GM21423 (cell line): Measurements from ENCODE around the gene IL1RAPL2.
"Not testable (repeated sequence)": the region's sequence is repeated elsewhere in the genome, so short reads cannot be mapped to it uniquely, and the experiment has no call there.

Experiments used
- ATAC-seq: cut with Tn5 transposase; IDR thresholded peaks from one replicate; pipeline ENCODE4 v1.9.1; 2021; ENCODE audit warnings: mild to moderate bottlenecking, moderate library complexity; ENCODE audit not compliant: unreplicated experiment

IL1RAPL2 gene

DNA sequence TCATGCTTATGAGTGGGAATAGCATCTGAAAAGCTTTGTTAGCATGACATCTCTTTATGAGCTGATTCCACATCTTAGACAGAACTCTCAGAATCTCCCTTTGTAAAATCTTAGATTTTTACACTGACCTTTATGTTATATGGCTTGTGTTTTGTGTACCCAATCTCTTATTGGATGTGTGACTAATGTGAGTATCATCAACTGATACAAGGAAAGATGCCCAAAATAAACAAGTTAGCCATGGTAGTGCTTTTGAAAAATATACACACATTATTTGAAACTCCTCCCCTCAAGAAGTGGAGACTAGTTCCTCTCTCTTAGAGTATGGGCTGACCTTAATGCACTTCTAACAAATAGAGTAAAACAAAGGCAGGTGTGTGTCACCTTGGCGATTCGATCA is 1096.2 kb downstream of the IL1RAPL2 start:
- no peak for ATAC-seq

DNA sequence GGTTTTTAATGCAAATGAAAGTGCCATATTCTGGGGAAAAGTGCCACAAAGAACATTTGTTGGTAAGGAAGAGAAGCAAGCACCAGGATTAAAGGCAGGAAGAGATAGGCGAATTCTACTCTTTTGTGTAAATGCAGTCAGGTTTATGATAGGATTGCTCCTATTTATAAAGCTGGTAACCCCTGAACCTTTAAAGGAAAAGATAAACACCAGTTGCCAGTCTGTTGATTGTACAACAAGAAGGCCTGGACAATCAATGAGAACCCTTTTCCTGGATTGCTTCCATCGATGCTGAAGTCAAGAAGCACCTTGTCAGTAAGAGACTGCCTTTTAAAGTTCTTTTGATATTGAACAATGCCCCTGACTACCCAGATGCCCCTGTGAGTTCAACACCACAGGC is 1098.2 kb downstream of the IL1RAPL2 start:
- ATAC-seq: no peak

DNA sequence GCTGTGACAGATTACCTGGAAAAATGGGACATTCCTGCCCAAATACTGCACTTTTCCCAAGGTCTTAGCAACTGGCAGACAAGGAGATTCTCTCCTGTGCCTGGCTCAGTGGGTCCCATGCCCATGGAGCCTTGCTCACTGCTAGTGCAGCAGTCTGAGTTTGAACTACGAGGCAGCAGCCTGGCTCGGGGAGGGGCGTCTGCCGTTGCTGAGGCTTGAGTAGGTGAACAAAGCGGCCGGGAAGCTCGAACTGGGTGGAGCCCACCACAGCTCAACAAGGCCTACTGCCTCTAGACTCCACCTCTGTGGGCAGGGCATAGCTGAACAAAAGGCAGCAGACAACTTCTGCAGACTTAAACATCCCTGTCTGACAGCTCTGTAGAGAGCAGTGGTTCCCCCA is 1118.3 kb downstream of the IL1RAPL2 start:
- not testable (repeated sequence) for ATAC-seq

- no peak for ATAC-seq
Measured at GRCh38 chrX:105694839-105695238, 1128.8 kb downstream of the IL1RAPL2 start.

DNA sequence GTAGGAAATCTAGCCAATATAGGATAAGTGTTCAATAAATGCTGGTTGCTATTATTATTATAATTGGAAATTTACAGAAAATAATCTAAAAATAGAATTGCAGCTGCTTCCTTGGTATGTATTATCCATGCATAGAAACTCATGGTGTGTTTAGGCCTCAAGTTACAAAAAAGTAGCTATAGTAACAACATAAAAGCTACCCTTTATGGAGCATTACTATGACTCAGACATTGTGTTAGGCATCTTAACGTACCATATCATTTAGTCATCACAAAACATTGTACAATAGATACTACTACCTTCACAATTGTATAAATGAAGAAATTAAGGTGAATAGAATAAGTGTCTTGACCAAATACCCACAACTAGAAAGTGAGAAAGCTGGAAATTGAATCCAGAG is 1129.5 kb downstream of the IL1RAPL2 start:
- no peak for ATAC-seq

DNA sequence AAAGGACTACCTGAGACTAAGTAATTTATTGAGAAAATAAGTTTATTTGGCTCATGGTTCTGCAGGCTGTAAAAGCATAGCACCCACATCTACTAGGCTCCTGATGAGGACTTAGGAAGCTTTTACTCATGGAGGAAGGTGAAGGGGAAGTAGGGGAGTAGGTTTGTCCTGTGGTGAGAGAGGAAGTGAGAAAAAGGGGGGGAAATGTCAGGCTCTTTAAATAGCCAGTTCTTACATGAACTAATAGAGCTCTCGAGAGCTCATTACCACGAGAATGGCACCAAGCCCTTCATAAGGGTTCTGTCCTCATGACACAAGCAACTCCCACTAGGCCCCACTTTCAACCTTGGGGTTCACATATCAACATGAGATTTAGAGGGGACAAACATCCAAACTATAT is 1130.9 kb downstream of the IL1RAPL2 start:
- peak; percentile 60 for ATAC-seq

- ATAC-seq: no peak
Measured at GRCh38 chrX:105697984-105698781, 1132.2 kb downstream of the IL1RAPL2 start.

GRCh38 chrX:105700331-105700730 is 1134.3 kb downstream of the IL1RAPL2 start:
- no peak for ATAC-seq

GRCh38 chrX:105701310-105702052 is 1135.5 kb downstream of the IL1RAPL2 start:
- no peak for ATAC-seq

DNA sequence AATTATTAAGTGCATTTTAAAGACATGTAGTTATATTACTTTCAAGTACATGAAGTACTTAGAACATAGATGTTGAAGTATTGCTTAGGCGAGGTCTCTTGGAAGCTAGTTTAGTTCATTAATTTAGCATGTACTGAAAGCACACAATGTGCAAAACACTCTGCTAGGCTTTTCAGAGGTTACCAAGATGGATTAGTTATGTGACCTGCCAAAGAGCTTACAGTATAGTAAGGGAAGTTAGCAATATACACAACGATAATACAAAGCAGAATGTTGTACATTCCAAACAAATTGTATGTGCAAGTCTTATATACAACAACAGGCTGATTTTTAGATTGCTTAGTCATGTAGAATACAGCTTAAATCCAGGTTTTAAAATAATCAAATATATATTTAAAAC is 1137.9 kb downstream of the IL1RAPL2 start:
- no peak for ATAC-seq

- no peak for ATAC-seq
Measured at GRCh38 chrX:105706041-105706440, 1140.0 kb downstream of the IL1RAPL2 start.

DNA sequence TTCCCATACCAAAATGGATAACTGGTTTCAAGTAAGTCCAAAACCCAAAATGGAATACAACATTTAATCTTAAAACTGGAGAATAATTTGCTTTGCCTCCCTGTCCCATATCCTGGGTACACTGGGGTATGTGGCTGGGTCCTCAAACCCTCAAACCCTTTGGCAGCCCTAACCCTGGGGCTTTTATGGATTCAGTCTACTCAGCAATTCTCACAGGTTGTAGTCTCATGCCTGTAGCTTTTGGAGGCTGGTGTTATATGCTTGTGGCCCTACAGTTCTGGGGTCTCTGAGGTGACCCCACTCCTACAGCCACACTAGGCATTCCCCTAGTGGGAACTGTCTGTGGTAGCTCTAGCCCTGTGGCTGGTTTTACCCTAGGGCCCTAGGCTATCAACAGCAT is 1145.8 kb downstream of the IL1RAPL2 start:
- no peak for ATAC-seq

GRCh38 chrX:105715746-105716145 is 1149.7 kb downstream of the IL1RAPL2 start:
- ATAC-seq: no peak

DNA sequence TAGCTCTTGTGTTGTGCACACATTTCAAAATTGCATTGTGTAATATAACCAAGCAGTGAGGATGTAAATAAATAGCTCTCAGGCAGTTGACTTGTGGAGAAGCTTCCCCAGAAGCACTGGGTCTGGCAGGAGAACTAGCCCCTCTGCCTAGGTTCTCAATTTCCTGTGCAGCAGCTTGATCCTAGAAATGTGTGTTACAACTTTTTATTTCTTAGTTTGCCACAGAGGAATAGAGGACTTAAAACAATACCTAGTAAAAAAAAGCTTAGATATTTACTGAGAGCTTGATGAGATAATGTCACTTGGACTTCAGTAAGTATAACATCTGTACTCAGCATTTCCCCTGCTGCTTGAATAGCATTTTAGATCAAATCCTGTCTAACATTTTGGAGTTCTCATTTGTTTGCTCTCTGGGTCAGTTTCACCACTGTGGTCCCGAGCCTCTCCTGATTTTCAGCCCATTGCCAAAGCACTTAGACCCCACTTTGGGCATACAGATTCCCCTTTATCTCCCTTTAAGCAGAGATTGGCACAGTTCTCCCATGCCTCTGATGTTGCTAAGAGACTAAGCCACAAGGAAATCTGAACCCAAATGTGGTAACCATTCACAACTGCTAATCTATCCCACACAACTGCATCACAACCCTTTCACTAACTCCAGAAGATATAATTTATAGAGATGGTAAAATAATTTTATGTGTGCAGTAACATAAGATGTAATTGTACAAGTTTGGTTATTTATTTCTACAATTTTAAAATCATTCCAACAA is 1158.2 kb downstream of the IL1RAPL2 start:
- ATAC-seq: no peak

GRCh38 chrX:105725228-105725627 is 1159.2 kb downstream of the IL1RAPL2 start:
- ATAC-seq: no peak

GRCh38 chrX:105738162-105738561 is 1172.2 kb downstream of the IL1RAPL2 start:
- ATAC-seq: no peak

GRCh38 chrX:105744291-105744690 is 1178.3 kb downstream of the IL1RAPL2 start:
- no peak for ATAC-seq

DNA sequence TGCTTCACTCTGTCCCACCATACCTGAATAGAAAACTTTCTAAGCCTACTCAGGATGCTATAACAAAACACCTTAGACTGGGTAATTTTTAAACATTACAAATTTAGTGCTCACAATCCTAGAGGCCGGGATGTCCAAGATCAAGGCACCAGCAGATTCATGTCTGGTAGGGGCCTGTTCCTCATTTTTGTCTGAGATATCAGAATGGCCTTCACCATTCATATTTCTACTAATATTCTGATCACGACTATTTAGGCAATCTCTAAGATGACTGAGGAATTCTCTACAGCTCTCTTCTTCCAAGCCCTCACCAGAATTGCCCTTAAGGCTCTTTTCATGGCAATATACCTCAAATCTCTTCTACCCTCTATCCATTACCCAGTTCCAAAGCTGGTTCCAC is 1178.9 kb downstream of the IL1RAPL2 start:
- ATAC-seq: no peak

DNA sequence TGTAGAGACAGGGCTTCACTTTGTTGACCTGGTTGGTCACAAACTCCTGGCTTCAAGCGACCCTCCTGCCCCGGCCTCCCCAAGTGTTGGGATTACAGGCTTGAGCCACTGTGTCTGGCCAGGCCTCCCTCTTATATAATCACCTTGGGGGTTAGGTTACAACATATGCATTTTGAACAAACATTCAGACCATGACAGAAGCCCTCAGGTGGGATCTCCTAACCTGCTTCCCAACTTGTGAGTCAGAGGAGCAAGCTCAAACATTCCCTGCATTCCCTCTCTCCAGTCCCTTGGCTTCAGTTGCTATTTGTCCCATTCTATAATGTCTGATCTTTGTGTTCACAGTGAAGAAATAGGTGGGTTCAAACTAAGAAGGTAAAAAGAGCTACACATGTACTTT is 1179.9 kb downstream of the IL1RAPL2 start:
- ATAC-seq: no peak

GRCh38 chrX:105752338-105752956 is 1186.4 kb downstream of the IL1RAPL2 start:
- no peak for ATAC-seq

DNA sequence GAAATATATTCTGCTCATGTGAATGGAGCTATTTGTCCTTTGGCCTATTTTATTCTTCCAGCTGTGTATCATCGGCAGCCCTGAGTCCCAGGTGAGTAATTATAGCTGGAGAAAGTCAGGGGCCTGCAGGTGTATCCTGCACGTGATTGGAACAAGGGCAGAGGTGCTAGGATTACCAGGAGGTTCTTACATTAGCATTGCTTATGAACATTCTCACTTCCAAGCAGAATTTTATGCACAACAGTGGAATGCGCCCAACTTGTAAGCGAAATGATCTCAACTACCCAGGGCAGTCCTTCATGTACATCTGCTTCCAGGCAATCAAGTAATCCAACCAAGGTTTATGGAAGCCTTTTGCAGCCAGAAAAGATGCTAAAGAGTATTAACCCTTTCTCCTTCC is 1187.4 kb downstream of the IL1RAPL2 start:
- ATAC-seq: no peak
